Breast epithelium (tissue), 4 donors: ENCODE results near the gene PMEL. TPM values are rescaled to one million over a fixed set of nuclear protein-coding genes. Genes with fewer than 3 reads are reported as not detected.

Source experiments
- DNase-seq, 2 donors: peaks; one replicate each; pipeline ENCODE4 v3.0.0-alpha.2; 2019; ENCODE audit warnings: low spot score in 2 of 2
- H3K27ac ChIP-seq, 2 donors: fragments of 200-600 bp; sonication (generic) in 1 of 2; one replicate each; pipeline ENCODE4 v1.5.1; 2016 to 2019; ENCODE audit warnings: mild to moderate bottlenecking in 1 of 2
- H3K27me3 ChIP-seq, 2 donors: fragments of 200-600 bp; sonication (generic) in 1 of 2; one replicate each; pipeline versions ENCODE4 v1.5.1 to v1.6.0; 2017 to 2019; ENCODE audit warnings: control low read depth in 1 of 2, mild to moderate bottlenecking in 1 of 2
- H3K36me3 ChIP-seq: fragments of 200-600 bp; one replicate; pipeline ENCODE4 v1.5.1; 2019
- H3K4me1 ChIP-seq, 2 donors: fragments of 200-600 bp; sonication (generic); one replicate each; pipeline ENCODE4 v1.5.1; 2016 to 2019; ENCODE audit warnings: control low read depth in 1 of 2
- H3K4me3 ChIP-seq, 3 donors: fragments of 200-600 bp; sonication (generic); 1 replicate in 2 of 3; 2 replicates in 1 of 3; pipeline ENCODE4 v1.5.1; 2016 to 2019; ENCODE audit warnings: mild to moderate bottlenecking in 3 of 3, moderate library complexity in 2 of 3
- H3K9me3 ChIP-seq, 2 donors: fragments of 200-600 bp; sonication (generic) in 1 of 2; one replicate each; pipeline ENCODE4 v1.5.1; 2016 to 2019; ENCODE audit warnings: control low read depth in 1 of 2
- POLR2A ChIP-seq: fragments of 450-650 bp; IDR thresholded peaks from one replicate; pipeline ENCODE4 v1.6.1; 2016; ENCODE audit warnings: antibody characterized with exemption, mild to moderate bottlenecking, moderate library complexity
- POLR2AphosphoS5 ChIP-seq, 3 donors: sonication (generic); formaldehyde crosslinking; IDR thresholded peaks; one replicate each; pipeline ENCODE4 v1.6.1; 2017; ENCODE audit warnings: antibody characterized with exemption in 3 of 3
- intact Hi-C: fragments of 100-400 bp; cut with DNase I; formaldehyde crosslinking; loops from one replicate; pipeline ENCODE4 v1.15.1; 2023; ENCODE audit warnings: low total_unique reads
- total RNA-seq, 3 donors: library from RNA; depleted of rRNA; stranded (reverse); fragments of >200 nt; gene quantifications; one replicate each; pipeline ENCODE4 v1.1.0, GENCODE V29; 2016
- TF ChIP-seq, protein P1 (sequence below), 3 donors: fragments of 450-650 bp; IDR thresholded peaks; one replicate each; pipeline ENCODE4 v1.5.1; 2016 to 2017; ENCODE audit warnings: antibody characterized with exemption in 3 of 3, mild to moderate bottlenecking in 3 of 3, moderate library complexity in 3 of 3

The PMEL gene
- total RNA-seq, 3 donors from 2014 or later, result 4.7 to 18.7 (median 7.4) TPM

DNA sequence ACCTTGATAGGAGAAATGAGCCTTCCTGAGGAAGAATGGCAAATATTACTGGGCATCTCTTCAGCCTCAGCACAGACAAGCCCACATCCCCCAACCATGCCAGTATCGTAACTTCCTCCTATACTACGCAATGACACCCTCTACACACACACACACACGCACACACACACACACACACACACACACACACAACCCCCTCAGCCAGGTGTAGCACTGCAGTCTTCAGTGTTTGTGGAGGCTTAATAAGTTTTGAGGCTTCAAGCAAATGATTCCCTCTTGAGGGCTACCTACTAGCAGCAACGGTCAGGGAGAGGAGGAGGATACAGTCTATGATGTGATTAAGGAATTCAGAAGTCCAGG, 33.3 kb downstream of the PMEL start:
- Histone ChIP-seq H3K9me3 (no peaks in the 10 kb centered on the region), H3K4me3 (peak overlapping the region; percentile 66 to 96 (median 79)), H3K27me3 (no peaks in the 10 kb centered on the region), H3K36me3 (no peaks in the 10 kb centered on the region), H3K27ac (peak overlapping the region; percentile 85 to 89), H3K4me1 (peaks cover 4 to 20% of the 10 kb centered on the region in 2 donors)
- no peak for DNase-seq
- intact Hi-C loops, result loop anchor here (10.0 kb wide), 1 partner anchor 98 kb away; no protein-coding TSS in a partner anchor
- TF ChIP-seq POLR2AphosphoS5 (IDR thresholded peaks at IDR 0.05) (no peak), POLR2A (no peak)
- TF ChIP-seq, protein P1, sequence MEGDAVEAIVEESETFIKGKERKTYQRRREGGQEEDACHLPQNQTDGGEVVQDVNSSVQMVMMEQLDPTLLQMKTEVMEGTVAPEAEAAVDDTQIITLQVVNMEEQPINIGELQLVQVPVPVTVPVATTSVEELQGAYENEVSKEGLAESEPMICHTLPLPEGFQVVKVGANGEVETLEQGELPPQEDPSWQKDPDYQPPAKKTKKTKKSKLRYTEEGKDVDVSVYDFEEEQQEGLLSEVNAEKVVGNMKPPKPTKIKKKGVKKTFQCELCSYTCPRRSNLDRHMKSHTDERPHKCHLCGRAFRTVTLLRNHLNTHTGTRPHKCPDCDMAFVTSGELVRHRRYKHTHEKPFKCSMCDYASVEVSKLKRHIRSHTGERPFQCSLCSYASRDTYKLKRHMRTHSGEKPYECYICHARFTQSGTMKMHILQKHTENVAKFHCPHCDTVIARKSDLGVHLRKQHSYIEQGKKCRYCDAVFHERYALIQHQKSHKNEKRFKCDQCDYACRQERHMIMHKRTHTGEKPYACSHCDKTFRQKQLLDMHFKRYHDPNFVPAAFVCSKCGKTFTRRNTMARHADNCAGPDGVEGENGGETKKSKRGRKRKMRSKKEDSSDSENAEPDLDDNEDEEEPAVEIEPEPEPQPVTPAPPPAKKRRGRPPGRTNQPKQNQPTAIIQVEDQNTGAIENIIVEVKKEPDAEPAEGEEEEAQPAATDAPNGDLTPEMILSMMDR (IDR thresholded peaks at IDR 0.05), result no peak

DNA sequence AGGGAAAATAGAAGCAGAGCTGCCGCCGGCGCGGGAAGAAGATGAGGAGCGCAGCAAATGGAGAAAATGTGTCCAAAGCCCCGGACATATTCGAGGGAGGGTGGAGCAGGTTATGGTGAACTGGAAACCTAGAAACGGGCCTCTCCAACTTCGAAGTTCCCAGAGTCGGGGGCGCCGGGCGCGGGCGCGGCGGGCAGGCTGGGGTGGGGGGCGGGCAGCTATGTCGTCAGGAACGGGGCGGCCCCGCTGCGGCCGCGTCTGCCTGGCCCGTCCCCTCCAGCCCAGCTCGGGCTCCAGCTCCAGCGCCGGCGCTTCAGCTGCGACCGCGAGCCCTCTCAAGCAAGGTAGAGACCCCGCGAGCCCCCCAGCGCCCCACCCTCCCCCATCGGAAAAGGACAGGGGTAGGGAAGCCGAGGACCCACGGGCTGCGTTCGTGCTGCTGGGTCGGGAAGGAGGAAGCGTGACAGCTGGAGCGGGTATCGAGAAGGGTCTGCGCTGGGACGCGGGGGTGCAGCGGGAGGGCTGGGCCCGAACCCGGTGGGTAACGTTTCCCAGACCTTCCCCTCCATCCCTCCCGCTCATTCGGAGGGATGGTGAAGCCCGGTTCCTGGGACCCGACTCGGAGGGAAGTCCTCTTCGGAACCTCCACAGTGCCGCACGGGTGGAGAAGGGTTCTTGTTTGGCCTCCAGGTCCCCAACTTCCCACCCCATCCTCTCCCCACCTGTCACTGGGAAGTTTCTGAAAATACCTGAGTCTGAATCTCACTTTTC, 33.9 kb downstream of the PMEL start:
- H3K27ac ChIP-seq, result peak overlapping the region; percentile 85 to 89
- no peaks in the 10 kb centered on the region for H3K9me3 ChIP-seq
- no peaks in the 10 kb centered on the region for H3K27me3 ChIP-seq
- peak in 1 of 2 donors; percentile 43 for DNase-seq
- TF ChIP-seq, protein P1 (IDR thresholded peaks at IDR 0.05), result no peak
- peak in 1 of 3 donors; percentile 23 for TF ChIP-seq POLR2AphosphoS5 (IDR thresholded peaks at IDR 0.05)
- H3K36me3 ChIP-seq, result no peaks in the 10 kb centered on the region
- intact Hi-C loops, result loop anchor here (10.0 kb wide), 1 partner anchor 97 kb away; no protein-coding TSS in a partner anchor
- H3K4me1 ChIP-seq, result peaks cover 4 to 20% of the 10 kb centered on the region in 2 donors
- H3K4me3 ChIP-seq, result peak overlapping the region; percentile 66 to 96 (median 79)

DNA sequence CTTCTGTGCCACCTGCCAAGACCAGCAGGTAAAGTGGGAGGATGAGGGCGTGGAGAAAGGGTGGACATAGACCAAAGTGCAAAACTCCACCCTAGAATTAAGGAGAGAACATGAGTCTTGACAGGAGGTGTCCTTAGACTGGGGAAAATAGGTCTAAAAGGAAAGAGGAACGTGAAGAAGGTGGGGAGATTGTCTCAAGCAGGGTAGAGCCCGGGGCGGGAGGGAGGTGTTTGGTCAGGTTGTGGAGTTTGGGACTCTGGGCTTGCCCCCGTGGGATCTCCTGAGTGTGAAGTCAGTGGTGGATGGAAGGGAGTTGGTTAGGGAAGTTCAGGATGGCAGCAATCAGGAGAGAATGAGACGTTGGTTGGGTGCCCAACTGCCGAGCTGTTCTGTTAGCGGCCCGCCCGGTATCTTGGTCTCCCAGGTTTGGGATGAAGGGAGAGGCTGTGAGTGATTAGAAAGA, 34.5 kb downstream of the PMEL start:
- peak overlapping the region; percentile 66 to 96 (median 79) for H3K4me3 ChIP-seq
- no peak for TF ChIP-seq POLR2A
- TF ChIP-seq, protein P1 (IDR thresholded peaks at IDR 0.05), result no peak
- TF ChIP-seq POLR2AphosphoS5 (IDR thresholded peaks at IDR 0.05), result no peak
- H3K27me3 ChIP-seq, result no peaks in the 10 kb centered on the region
- H3K9me3 ChIP-seq, result no peaks in the 10 kb centered on the region
- peak overlapping the region; percentile 85 to 89 for H3K27ac ChIP-seq
- peaks cover 4 to 20% of the 10 kb centered on the region in 2 donors for H3K4me1 ChIP-seq
- intact Hi-C loops, result loop anchor here (10.0 kb wide), 1 partner anchor 97 kb away; no protein-coding TSS in a partner anchor
- DNase-seq, result no peak
- no peaks in the 10 kb centered on the region for H3K36me3 ChIP-seq

DNA sequence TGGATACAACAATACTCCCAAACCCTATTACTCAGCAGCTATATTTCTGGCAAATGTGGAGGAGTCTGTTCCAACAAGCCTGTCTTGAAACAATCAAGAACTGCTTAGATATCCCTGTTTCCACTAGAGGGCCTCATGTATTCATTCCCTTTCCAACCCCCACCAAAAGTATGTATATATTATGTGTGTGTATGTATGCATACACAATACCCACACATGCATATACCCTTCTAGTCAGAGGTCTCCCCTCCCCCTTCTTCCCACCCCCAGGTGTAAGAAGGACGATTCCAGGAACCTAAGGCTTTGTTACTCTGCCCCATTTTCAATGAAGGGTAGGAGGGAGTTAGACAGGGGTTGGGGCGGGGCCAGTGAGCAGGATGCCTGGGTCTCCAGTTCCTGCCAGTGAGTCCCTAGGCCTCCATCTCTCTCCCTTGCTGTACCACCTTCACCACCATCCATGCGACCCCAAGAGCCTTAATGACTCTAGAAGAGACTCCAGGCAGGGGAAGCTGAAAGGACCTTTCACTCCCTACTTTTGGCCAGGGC, 35.0 kb downstream of the PMEL start, which contains the start of gene DGKA:
DGKA (plus strand) TSS at position 392 of the 546 bp plus-strand sequence. CDS start 5,342 bp downstream, outside the sequence.
- DNase-seq, result no peak
- peak within 1 kb of the TSS; percentile 85 to 89 for H3K27ac ChIP-seq
- H3K27me3 ChIP-seq, result no peaks in the 10 kb centered on the region
- H3K4me3 ChIP-seq, result peak within 1 kb of the TSS; percentile 66 to 96 (median 79)
- H3K4me1 ChIP-seq, result peaks cover 4 to 20% of the 10 kb centered on the region in 2 donors
- TF ChIP-seq POLR2A (no peak), POLR2AphosphoS5 (IDR thresholded peaks at IDR 0.05) (no peak)
- TF ChIP-seq, protein P1 (IDR thresholded peaks at IDR 0.05), result peak; percentile 23 to 38 (median 31)
- H3K9me3 ChIP-seq, result no peaks in the 10 kb centered on the region
- intact Hi-C loops, result loop anchor here (10.0 kb wide), 1 partner anchor 96 kb away; no protein-coding TSS in a partner anchor
- H3K36me3 ChIP-seq, result no peaks in the 10 kb centered on the region
